H4 (cell line): ENCODE measurements around the gene PLAU. TPM values are rescaled to one million over a fixed set of nuclear protein-coding genes. Genes with fewer than 3 reads are reported as not detected.
A peak's percentile ranks its signal among the peaks of the same experiment; 100 is the strongest.
"Not testable (repeated sequence)": the region's sequence is repeated elsewhere in the genome, so short reads cannot be mapped to it uniquely, and the experiment has no call there.

ENCODE experiments used
- DNase-seq: peaks from one replicate; pipeline ENCODE4 v3.0.0-alpha.2; 2015; ENCODE audit warnings: low spot score
- total RNA-seq: library from RNA; depleted of rRNA; stranded (reverse); fragments of >200 nt; shearing (Covaris generic); gene quantifications from 2 replicates; pipeline ENCODE4 v1.2.3, GENCODE V29; 2014; rRNA removed

The PLAU gene
- total RNA-seq, 1 experiment from 2014 or later, result 153 TPM

DNA sequence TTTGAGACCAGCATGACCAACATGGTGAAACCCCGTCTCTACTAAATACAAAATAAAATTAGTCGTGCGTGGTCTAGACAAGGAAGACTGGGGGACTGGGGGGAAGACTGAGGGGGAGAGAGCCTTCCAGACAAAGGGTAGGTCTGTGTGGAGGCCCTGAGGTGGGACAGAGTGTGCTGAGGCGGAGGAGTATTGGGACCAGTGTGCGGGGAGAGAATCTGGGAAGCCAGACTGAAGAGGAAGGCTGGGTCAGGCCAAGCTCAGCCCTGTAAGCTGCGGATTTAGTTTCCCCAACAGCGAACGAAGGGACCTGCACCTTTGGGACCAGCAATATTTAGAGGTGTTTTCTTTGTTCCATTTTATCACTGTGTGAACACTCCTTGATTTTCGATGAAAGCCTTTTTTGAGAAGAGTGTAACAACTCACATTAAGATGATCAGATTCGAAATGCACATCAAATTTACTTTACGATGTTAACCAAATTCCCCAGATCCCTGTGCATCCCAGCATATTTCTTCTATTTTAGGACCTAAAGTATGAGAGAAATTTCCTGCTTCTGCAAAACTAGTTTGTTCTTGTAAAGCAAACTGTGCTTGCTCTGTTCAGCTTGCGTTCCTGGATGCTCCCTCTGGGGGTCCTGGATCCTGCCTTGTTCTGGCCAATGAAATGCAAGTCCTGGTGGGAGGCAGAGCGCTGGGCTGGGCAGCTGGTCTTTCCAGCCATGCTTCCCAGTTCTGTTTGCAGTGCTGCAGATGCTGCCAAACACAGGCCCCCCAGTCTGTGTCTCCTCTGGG, 39.4 kb downstream of the PLAU start:
- DNase-seq, result no peak

DNA sequence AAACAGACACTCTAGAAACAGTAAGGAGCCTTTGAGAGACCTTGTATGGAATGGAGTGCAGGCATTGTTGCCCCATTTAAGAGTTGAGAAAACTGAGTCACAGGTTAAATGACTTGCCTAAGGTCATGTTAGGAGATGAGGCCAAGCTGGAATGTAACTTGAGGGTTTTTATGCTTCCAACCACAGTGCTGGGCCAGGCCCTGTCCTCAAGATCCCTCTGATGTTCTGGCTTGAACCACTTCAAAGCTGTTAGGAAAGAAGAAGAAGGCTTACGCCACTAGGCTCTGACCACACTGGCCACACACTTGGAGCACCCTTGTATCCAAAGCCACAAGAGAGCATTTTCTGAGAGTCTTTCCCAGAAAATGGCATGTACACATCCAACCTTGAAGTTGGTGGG, 42.7 kb downstream of the PLAU start:
- peak; percentile 89 for DNase-seq

DNA sequence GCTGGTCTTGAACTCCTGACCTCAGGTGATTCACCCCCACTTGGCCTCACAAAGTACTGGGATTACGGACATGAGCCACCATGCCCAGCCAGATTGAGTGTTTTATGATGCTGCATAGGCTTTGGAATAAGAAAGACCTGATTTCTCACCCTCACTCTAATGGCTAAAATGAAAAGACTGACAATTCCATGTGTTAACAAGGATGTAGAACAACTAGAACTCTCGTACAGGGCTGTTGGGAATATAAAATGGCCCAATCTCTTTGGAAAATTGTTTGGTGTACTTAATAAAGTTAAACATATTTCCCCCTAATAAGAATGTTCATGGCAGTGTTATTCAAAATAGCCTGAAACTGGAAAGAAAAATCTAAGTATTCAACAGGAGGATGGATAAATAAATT, 43.8 kb downstream of the PLAU start:
- no peak for DNase-seq

DNA sequence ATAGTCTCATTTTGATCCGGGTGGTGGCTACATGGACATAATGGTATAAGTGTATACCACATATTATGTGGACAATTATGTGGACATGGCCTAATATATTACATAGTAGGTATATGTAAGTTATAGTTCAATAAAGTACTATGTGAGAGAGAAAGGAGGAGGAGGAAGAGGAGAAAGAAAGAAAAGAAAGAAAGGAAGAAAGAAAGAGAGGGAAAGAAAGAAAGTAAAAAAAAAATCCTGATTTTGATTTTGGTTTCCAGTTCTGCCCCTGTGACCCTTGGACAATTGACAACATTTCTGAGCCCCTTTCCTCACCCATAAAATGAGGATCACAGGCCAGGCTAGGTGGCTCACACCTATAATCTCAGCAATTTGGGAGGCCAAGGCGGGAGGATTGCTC, 44.8 kb downstream of the PLAU start:
- DNase-seq, result no peak

DNA sequence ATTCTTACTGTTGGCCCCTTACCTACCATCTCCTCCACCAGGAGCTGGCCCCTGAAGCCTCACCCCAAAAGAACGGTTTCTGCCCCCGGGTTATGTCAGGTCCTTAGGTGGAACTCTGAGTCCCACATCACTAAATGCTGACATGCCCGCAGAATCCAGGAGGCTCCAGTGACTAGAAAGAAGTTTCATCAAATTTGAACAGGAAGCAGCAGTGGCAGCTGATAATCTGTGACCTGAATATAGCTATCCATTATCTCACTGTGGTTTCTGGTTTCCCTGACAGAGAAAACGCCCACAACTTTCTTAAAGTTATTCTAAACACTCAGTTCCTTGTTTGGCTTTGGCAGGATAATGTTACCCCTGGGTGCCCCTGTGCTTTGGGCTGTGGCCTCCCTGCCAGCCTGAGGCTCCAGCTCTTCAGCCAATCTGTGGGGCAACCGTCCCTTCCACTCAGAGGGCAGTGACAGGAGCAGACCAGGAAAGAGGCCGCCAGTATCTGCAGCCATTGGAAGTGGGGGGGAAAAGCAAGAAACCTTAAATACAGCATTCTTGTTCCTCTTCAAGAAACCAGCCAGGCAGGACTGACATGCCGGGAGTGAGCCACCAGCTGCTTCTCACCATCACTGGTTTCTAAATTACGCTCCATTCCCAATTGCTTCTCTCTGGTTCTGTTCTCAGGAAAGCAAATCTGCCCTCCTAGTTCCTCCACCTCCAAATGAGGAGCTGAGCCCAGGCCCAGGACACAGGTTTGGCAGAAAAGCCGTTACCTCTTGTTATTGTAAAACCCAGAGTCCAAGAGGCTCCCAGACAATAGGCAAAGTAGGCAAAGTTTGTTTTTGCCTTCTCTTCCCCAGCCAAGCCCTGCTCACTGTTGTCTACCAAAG, 45.8 kb downstream of the PLAU start:
- peak; percentile 89 for DNase-seq

DNA sequence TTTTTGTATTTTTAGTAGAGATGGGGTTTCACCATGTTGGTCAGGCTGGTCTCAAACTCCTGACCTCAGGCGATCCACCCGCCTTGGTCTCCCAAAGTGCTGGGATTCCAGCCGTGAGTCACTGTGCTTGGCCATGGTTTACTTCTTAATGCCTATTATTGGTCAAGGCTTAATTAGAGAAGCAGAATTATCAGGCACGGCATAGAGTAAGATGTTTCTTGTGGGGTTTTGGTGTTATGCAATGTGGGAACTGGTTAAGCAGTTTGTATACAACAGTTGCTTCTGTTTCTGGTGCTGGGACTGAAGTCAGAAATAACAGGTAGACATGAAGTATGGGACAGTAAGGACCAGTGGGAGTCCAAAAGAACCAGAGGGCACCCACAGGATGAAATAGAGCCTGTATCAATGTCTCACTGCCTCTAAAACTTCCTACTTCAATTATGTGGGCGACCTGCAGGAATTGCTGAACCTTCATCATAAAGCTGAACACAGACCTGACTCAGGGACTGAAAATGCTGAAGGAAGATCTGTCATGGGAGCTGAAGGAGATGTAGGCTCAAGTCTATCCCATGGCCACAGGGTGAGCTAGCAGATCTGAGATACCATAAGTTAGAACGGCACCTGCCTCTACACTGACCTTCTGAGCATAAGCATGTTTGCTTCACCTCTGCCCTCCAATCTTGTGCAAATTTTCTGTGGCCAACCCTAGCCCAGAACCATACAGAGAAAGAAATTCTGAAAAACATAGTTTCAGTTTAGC, 48.7 kb downstream of the PLAU start:
- peak; percentile 66 for DNase-seq

DNA sequence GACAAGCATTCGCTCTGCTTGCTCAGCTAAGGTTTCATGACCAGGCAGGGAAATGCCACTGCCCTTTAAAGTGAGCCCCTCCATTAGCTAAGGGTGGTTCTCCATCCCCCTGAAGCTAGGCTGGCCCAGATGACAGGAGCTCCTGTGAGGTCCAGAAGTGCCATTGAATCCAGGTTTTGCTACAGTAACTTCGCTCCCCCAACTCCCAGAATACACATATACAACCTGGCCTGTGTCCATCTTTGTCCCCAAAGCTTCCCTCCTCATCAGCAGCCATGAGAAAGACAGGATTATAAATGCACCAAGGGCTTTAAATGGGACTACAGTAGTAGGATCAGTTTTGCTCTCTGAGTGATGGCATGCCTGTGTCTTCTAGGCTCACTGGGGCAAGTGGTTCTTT, 51.5 kb downstream of the PLAU start:
- no peak for DNase-seq

DNA sequence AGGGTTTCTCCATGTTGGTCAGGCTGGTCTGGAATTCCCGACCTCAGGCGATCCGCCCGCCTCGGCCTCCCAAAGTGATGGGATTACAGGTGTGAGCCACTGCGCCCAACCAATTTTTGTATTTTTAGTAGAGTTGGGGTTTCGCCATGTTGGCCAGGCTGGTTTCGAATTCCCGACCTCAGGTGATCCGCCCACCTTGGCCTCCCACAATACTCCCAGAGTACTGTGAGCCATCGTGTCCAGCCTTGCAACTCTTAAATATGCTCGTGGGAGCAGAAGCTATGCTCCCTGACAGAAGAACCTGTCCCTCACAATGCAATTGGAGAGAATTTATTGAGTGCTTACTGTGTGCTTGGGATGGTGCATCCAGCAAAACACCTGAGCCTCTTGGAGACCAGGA, 52.6 kb downstream of the PLAU start:
- DNase-seq, result not testable (repeated sequence)

DNA sequence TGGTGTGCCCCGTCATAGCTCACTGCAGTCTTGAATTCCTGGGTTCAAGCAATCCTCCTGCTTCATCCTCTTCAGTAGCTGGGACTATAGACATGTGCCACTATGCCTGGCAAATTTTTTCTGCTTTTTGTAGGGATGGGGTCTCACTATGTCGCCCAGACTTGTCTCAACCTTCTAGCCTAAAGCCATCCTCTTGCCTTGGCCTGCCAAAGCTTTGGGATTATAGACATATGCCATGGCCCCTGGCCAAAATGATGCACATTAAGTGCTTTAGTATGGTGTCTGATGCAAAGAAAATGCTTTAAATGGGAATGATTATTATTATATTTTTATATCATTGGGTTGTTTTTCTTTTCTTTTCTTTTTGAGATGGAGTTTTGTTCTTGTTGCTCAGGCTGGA, 53.8 kb downstream of the PLAU start:
- no peak for DNase-seq

DNA sequence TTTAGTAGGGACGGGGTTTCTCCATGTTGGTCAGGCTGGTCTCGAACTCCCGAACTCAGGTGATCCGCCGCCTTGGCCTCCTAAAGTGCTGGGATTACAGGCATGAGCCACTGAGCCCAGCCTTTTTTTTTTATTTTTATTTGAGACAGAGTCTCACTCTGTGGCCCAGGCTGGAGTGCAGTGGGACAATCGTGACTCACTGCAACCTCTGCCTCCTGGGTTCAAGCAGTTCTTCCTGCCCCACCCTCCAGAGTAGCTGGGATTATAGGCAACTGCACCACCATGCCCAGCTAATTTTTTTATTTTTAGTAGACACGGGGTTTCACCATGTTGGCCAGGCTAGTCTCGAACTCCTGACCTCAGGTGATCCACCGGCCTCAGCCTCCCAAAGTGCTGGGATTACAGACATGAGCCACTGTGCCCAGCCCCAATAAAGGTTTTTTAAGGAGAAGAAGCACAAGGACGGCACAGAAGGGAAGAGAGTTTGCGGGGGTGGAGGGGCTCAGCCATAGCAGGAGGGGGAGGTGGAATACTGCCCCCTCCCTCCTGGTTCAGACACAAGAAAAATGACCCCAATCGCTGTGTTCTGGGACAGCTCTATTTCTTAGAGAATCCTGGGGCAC, 54.4 kb downstream of the PLAU start:
- not testable (repeated sequence) for DNase-seq

DNA sequence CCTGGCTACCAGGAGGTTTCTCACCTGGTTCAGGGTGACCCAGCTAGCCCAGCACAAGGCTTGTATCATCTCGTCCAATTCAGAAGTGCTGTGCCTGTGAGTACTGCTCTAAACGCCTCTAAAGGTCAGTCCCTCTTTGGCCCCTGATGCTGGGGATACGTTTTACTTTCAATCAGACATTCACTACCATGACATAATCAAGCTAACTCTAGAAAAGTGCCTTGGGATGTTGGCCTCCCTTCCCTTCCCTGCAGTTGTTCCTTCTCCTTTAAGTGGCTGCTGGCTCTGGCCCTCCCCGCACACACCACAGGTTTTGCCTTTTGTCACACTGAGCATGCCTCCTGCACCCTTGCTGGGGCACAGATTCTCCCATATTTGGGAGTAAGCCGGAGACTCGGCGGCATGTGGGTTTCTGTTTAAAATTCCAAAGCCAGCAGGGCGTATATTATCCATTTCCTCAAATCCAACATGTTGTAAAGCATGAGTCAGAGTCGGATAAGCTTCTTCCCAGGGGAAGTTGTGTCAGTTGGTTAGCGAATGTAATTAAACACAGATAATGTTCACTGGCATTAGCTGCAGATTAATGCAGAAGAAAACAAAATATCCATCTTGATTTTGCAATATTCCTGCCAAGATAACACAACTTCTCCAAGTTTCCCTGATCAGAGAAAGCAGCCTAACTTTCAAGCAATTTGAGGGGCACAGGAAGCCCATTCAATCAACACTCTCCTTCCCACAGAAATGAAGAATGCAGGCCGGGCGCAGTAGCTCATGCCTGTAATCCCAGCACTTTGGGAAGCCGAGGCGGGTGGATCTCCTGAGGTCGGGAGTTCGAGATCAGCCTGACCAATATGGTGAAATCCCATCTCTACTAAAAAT, 55.2 kb downstream of the PLAU start:
- DNase-seq, result peak; percentile 99

DNA sequence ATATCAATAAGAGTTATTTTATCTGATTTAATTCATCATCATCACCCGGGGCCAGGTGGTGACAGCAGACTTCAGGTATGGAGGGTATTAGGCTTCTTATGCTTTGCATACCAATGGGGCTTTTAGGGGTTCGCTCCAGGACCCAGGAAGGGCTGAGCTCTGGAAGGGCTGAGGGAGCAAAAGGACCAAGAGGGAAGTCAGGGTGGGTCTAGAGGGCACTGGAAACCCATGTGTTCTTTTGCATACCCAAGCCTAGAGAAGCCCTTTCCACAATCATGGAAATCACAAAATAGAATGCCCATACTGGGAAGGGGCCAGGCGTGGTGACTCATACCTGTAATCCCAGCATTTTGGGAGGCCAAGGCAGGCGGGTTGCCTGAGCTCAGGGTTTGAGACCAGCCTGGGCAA, 56.1 kb downstream of the PLAU start:
- no peak for DNase-seq

Other genes with a start within 250 kb of the PLAU start
- 1.7 and 24.6 TPM in 2 replicates for gene AGAP5, start 213.0 kb upstream of the PLAU start, total RNA-seq
- 49.6 and 56.8 TPM in 2 replicates for gene SEC24C, start 166.8 kb upstream of the PLAU start, total RNA-seq
- 82.5 and 100 TPM in 2 replicates for gene CHCHD1, start 129.1 kb upstream of the PLAU start, total RNA-seq
- gene ZSWIM8, start 125.5 kb upstream of the PLAU start, total RNA-seq, result 11.2 and 19.6 TPM in 2 replicates
- gene NDST2, start 99.5 kb upstream of the PLAU start, total RNA-seq, result 8.5 and 14.8 TPM in 2 replicates
- 24.1 and 27.4 TPM in 2 replicates for gene CAMK2G, start 36.6 kb upstream of the PLAU start, total RNA-seq
- 47.1 and 53.0 TPM in 2 replicates for gene VCL, start 87.0 kb downstream of the PLAU start, total RNA-seq
- 33.4 and 42.1 TPM in 2 replicates for gene AP3M1, start 239.7 kb downstream of the PLAU start, total RNA-seq
- 29.2 and 33.5 TPM in 2 replicates for gene ADK, start 240.1 kb downstream of the PLAU start, total RNA-seq